ENCODE results near the gene FAM228A.
"Not testable (repeated sequence)": the region's sequence is repeated elsewhere in the genome, so short reads cannot be mapped to it uniquely, and the experiment has no call there.

Gene FAM228A

GRCh38 chr2:24174851-24175277 is at the start of gene FAM228A:
Gene FAM228A, plus strand, starts transcription at chr2:24175053. Its CDS starts 428 bp downstream, at chr2:24175481.
- DNase-seq (ENCODE audit: low spot score): no peak

GRCh38 chr2:24125956-24126355 is 48.9 kb upstream of the FAM228A start:
- DNase-seq (ENCODE audit: low spot score): no peak

GRCh38 chr2:24132543-24132942 is 42.3 kb upstream of the FAM228A start:
- no peak for DNase-seq (ENCODE audit: low spot score)

GRCh38 chr2:24140305-24140704 is 34.5 kb upstream of the FAM228A start:
- not testable (repeated sequence) for DNase-seq (ENCODE audit: low spot score)

GRCh38 chr2:24147364-24147763 is 27.5 kb upstream of the FAM228A start:
- no peak for DNase-seq (ENCODE audit: low spot score)

- DNase-seq (ENCODE audit: low spot score): no peak
Measured at GRCh38 chr2:24152413-24153197, 22.2 kb upstream of the FAM228A start.

- DNase-seq (ENCODE audit: low spot score): no peak
Measured at GRCh38 chr2:24153478-24153877, 21.4 kb upstream of the FAM228A start.

GRCh38 chr2:24158131-24158530 is 16.7 kb upstream of the FAM228A start:
- DNase-seq (ENCODE audit: low spot score): no peak

- no peak for DNase-seq (ENCODE audit: low spot score)
Measured at GRCh38 chr2:24159708-24160107, 15.1 kb upstream of the FAM228A start.

GRCh38 chr2:24160761-24161160 is 14.1 kb upstream of the FAM228A start:
- no peak for DNase-seq (ENCODE audit: low spot score)

GRCh38 chr2:24162494-24162893 is 12.4 kb upstream of the FAM228A start:
- no peak for DNase-seq (ENCODE audit: low spot score)

- DNase-seq (ENCODE audit: low spot score): no peak
Measured at GRCh38 chr2:24163186-24163585, 11.7 kb upstream of the FAM228A start.

GRCh38 chr2:24163601-24164000 is 11.3 kb upstream of the FAM228A start:
- DNase-seq (ENCODE audit: low spot score): no peak

- DNase-seq (ENCODE audit: low spot score): peak; percentile 47
Measured at GRCh38 chr2:24164416-24164973, 10.4 kb upstream of the FAM228A start.

- no peak for DNase-seq (ENCODE audit: low spot score)
Measured at GRCh38 chr2:24169023-24169422, 5.8 kb upstream of the FAM228A start.

GRCh38 chr2:24175631-24176187 is 856 bp downstream of the FAM228A start:
- DNase-seq (ENCODE audit: low spot score): no peak

GRCh38 chr2:24176326-24176725 is 1.5 kb downstream of the FAM228A start:
- DNase-seq (ENCODE audit: low spot score): no peak

- no peak for DNase-seq (ENCODE audit: low spot score)
Measured at GRCh38 chr2:24179683-24180082, 4.8 kb downstream of the FAM228A start.

- no peak for DNase-seq (ENCODE audit: low spot score)
Measured at GRCh38 chr2:24181849-24182248, 7.0 kb downstream of the FAM228A start.

- no peak for DNase-seq (ENCODE audit: low spot score)
Measured at GRCh38 chr2:24182507-24182906, 7.7 kb downstream of the FAM228A start.

GRCh38 chr2:24183366-24184069 is 8.7 kb downstream of the FAM228A start:
- no peak for DNase-seq (ENCODE audit: low spot score)

- DNase-seq (ENCODE audit: low spot score): no peak
Measured at GRCh38 chr2:24189551-24189950, 14.7 kb downstream of the FAM228A start.

- no peak for DNase-seq (ENCODE audit: low spot score)
Measured at GRCh38 chr2:24190503-24190902, 15.7 kb downstream of the FAM228A start.
